CD4-positive, alpha-beta T cell treated with Interleukin-2 at 100 ng/mL for 4 hours (primary cell): ENCODE results near the gene NPTX1.

Experiments used
- DNase-seq: peaks from one replicate; pipeline ENCODE4 v3.0.0-alpha.2; 2020; ENCODE audit warnings: low spot score

The NPTX1 gene

GRCh38 chr17:80458016-80458415 is 18.4 kb downstream of the NPTX1 start:
- no peak for DNase-seq

GRCh38 chr17:80457236-80457856 is 19.1 kb downstream of the NPTX1 start:
- DNase-seq: no peak

- no peak for DNase-seq
These were observed 19.8 kb downstream of the NPTX1 start for GRCh38 chr17:80456465-80457235.

DNA sequence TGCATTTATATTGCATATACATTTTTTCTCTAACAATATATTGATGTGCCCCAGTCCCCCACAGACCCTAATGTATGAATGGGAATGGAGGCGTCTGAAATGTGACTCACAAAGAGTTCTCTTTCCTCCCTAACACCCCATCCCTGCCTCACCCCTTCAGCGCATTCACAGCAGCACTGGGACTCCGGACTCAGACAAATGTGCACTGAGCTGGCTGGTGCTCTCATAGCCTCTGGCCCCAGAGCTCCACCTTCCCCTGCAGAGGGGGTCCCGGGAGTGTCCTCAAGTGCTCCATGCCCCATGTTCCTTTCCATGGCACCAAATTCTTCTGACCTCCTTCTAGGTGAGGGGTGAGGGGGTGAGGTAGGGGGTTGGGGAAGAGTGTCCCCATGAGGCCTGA is 20.6 kb downstream of the NPTX1 start:
- DNase-seq: no peak

DNA sequence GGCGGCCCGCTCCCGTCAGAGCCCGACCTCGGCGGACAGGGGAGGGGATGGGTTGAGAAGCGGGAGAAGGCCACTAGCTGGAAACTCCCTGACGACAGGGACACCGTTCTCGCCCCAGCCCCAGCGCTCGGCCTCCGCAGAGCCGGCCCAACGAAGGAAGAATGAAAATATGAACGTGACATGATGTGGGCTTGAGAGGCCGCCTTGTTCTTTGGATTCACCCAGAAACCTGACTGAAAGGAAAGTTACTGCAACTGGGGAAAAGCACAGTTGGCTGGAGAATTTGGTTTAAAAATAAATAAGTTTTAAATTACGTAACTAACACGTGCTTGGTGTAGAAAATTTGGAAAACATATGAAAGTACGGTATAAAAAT is 21.1 kb downstream of the NPTX1 start:
- DNase-seq: no peak

GRCh38 chr17:80454557-80455335 is 21.7 kb downstream of the NPTX1 start:
- DNase-seq: peak; percentile 95

DNA sequence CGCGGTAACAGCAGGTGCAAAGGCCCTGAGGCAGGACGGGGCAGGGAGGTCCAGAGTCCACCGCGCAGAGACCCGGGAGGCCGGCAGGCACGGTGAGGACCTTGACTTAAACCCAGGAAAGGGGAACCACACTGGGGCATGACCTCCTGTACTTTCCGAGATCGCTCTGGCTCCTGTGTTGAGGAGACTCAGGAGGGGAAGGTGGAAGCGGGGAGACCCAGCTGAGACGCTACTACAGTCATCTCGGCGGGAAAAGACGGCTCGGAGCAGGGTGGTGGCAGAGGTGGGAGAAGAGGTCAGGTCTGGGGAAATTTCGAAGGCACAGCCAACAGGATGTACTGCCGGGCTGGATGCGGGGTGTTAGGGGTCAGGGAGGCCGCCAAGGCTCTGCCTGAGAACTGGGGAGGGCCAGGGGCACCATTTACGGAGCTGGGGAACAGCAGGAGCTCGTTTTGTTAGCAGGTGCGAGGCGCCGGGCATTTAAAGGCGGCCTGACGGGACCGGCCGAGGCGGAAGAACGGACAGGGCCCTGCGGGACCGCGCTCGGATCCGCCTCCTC is 22.3 kb downstream of the NPTX1 start:
- DNase-seq: peak; percentile 4

DNA sequence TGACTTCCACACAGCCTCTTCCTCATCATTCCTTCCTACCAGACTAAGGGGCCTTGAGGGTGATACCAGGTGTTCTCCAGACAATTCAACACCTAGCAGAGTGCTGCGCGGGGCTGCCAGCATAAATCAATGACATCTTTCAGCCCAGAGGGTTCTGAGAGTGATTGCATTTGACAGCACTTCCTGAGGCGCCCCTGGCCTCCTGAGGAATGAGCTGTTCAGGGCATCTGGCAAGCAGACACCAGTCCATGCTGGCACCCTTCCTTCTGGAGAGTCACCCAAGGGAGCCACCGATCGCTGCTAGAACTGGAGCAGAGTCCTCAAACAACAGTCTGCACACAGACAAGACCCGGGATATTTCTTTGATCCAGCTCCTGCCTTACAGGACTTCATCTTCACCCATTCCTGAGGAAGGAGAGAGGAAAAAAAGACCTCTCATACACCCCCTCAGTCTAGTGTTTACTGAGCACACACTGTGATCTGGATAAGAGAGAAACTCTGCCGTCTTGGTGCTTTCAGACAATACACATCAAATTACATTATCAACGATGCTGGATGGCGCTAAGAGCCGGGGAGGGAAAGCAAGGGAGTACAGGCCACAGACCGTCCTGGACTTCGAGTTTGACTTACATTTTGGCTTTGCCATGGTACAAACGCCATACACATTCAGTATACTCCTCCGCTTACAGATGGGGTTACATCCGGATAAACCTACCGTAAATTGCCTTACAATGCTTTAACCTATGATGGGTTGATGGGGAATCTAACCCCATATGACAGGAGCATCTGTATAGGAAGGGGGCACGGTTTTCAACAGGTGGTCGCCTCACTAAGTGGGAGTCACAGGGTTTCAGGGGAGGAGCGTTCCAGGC is 23.0 kb downstream of the NPTX1 start:
- no peak for DNase-seq

DNA sequence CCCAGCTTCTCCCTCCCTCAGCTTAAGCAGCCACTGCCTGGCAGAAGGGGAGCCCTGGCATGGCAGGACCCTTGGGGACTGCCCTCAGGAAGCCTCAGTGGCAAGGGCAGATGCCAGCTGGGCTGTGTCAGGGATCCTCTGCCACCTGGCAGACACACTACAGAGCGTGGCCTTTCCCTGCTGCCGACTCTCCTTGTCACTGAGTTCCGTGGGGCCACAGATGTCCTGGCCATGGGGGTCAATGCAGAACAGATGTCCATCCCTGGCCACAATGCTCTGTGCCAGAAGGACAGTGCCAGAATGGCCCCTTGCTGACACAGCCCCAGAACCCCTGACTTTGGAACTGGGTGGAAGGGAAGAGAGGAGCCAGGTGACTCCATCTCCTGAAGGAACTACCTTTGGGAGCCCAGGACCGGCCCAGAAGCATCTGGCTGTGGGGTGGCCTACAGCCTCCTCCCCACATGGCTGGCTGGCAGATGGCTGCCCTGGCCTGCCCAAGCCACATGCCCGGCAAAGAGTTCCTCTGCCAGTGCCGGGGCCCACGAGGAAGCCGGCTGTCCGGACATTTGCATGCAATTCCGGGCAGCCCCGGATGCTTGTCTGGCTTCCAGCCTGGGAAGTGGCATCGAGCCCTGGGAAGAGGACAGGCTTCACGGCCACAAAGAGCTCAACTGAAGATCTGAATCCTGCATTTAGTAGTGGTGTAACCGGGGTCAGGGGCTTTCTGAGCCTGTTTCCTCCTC is 24.1 kb downstream of the NPTX1 start:
- DNase-seq: no peak

DNA sequence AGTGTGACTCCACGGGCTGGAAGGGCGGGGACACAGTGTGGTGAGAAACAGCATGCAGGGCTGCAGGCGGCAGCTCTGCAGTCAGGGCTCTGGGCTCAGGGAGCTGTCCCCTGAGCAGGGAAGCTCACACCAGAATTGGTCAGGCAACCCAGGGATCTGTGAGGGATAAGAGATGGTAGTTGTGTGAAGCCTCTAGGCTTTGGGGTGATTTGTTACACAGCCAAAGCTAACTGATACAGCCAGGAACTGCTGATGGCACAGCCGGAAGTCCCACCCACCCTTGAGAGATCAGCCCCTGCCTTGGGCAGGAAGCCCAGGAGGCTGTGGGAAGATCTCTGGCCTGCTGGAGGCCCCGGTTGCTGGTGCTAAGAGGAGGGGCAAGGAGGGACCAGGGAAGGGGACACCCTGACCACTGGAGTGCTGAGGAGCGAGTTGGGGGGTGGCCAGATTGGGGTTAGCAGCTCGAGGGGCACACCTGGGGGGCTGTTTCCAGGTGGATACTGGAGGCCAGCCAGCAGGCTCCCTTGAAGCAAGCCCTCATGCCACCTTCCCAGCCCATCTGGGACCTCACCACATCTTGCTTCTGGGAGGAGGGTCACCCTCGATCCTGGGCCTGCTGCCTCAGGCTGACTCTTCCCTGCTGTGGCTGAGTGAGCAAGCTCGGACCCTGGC is 25.2 kb downstream of the NPTX1 start:
- DNase-seq: no peak

GRCh38 chr17:80449930-80450576 is 26.4 kb downstream of the NPTX1 start:
- no peak for DNase-seq

DNA sequence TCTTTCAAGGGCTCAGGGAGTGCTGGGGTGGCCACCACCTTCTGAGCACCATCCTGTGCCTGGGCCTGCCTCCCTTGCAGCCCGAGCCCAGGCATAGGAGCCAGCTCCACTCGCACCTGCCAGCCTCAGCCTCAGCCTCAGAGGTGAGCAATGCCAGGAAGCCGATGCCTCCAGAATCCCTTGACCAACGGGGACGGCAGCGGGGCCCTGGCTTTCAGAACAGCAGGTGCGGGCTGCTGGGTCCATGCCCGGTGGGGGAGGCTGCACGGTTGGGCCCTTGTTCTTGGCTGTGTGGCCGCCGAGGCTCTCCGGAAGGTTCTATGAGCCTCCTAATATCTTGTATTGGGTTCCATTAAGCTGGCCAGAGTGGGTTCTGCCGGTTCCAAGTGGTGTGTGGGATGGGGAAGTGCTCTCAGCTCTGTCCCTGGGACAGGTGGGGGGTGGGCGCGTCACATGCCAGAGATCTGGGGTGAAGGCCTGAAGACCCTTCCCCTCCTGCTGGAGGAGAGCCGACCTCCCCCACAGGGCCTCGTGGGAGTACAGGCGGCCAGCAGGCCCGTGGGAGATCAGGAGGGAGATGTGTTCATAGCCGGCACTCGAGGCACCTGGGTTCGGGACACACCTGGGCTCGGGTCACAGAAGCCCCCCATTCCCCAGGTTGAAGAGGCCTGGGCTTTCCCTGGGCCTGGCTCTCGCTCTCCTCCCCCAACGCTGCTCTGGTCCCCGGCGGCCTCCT is 27.0 kb downstream of the NPTX1 start:
- no peak for DNase-seq

DNA sequence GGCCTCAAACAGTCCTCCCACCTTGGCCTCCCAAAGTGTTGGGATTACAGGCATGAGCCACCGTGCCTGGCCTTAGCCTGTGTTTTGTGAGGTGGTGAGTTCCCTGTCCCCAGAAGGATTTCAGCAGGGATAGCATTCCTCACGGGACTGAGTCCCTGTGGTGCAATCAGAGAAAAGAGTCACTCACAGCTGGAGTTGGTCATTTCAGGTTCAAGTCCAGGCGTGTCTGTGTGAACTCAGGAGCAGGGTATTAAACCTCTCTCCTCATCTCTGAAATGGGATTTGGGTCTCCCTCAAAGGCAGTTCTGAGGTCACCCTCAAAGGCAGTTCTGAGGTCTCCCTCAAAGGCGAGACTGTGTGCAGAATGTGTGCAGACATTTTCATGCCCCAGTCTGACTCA is 28.6 kb downstream of the NPTX1 start:
- no peak for DNase-seq

DNA sequence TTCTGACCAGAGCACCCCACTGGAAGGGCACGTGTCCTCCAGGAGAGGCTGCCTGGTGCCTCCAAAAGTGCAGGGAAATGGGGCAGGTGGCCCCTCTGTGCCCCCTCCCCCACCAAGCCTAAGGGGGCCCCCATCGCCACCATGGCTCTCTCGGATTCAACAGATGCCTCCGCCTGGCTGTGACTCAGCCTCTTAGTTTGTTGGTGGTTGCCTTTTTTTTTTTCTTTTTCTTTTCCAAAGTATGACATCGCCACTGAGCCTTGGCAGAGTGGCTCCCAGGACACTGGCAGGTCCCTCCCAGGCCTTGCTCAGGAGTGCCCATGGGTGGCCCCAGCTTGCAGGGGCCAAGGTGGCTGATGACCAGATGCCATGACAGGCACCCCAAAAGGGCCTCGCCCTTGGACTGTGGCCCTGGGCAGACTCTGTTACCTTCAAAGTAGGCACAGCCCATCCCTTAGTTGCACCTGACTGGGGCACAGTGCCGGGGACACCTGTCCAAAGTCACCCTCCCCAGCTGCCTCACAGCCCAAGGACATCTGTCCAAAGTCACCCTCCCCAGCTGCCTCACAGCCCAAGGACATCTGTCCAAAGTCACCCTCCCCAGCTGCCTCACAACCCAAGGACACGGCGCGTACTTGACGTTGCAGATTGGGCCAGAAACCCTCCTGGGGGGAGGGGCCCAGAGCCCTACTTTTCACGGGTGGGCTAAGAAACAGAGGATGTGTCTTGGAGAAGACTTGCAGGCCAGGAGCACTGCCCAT is 29.6 kb downstream of the NPTX1 start:
- no peak for DNase-seq

- DNase-seq: no peak
These were observed 30.7 kb downstream of the NPTX1 start for GRCh38 chr17:80445726-80446110.

GRCh38 chr17:80445007-80445725 is 31.2 kb downstream of the NPTX1 start:
- DNase-seq: no peak

GRCh38 chr17:80444644-80444979 is 31.8 kb downstream of the NPTX1 start:
- DNase-seq: no peak
